ENCODE results near the gene GXYLT2. TPM values are rescaled to one million over a fixed set of nuclear protein-coding genes. Genes with fewer than 3 reads are reported as not detected.

GXYLT2 gene
- total and polyA plus RNA-seq, 10 of the 15 experiments (the other 5 are each of a cell fraction or from before 2014, with no cell fraction given): 0.27 to 2.6 (median 0.78) TPM

- no peaks in the 10 kb centered on the region for H3K27me3 ChIP-seq (replicated peaks in 1 of 2; ENCODE audit: control insufficient read depth in 2 of 2, insufficient read depth in 2 of 2, low read length in 1 of 2)
- intact Hi-C loops (cut with micrococcal nuclease; ENCODE audit: unreplicated experiment) (no loop called here), in situ Hi-C loops (cut with MboI) (no loop called here)
- BruUV-seq (replicated peaks): no TSS peak
- H3K4me1 ChIP-seq (ENCODE audit: control insufficient read depth, insufficient read depth, low read length): peaks cover 3% of the 10 kb centered on the region
- 86% methylated on average over 5 of the region's 5 CpGs for WGBS (ENCODE audit: insufficient coverage, insufficient replicate concordance, low lambda C conversion rate, missing lambda C conversion rate)
- ChIA-PET SMC1A (ENCODE audit: uncharacterized antibody, unreplicated experiment) (interaction anchor here (0.7 to 1.2 kb wide), 3 partner anchors 22 to 199 kb away, joined by 3 read pairs; partner anchors contain the start of gene PPP4R2), RAD21 (ENCODE audit: unreplicated experiment) (no interaction called here), POLR2A (interaction anchor here (0.6 kb wide), 1 partner anchor 117 kb away, joined by 3 read pairs; no protein-coding TSS in a partner anchor), CTCF (interaction anchor here (1.2 kb wide), 1 partner anchor 37 kb away, joined by 4 read pairs; no protein-coding TSS in a partner anchor)
- no peak overlapping the region for H3K4me2 ChIP-seq (ENCODE audit: control insufficient read depth, insufficient read depth)
- no peak overlapping the region for H3K4me3 ChIP-seq
- H3K27ac ChIP-seq (ENCODE audit: control insufficient read depth, insufficient read depth): no peak overlapping the region
- no peak overlapping the region for H3K9ac ChIP-seq (ENCODE audit: control insufficient read depth, insufficient read depth, low read length)
- peaks cover 2 to 10% of the 10 kb centered on the region in 2 experiments; a peak in 2 of 4 replicates for H3K36me3 ChIP-seq (ENCODE audit: control insufficient read depth in 2 of 2, insufficient read depth in 2 of 2, low read length in 1 of 2)
- no peaks in the 10 kb centered on the region; the same call in 2 of the 3 replicates for H3K9me3 ChIP-seq (replicated peaks; ENCODE audit: control insufficient read depth, insufficient read depth, low read length)
- H4K20me1 ChIP-seq (ENCODE audit: control insufficient read depth, insufficient read depth): peaks cover 4% of the 10 kb centered on the region; the same call in 1 of the 2 replicates
- no peak for FAIRE-seq
- peaks cover 92% of the 10 kb centered on the region for H3K79me2 ChIP-seq (ENCODE audit: control insufficient read depth, insufficient read depth, low read length)
- no peak overlapping the region for H2AFZ ChIP-seq (ENCODE audit: control insufficient read depth, low read depth, low read length)
- DNase-seq (ENCODE audit: low read depth, low spot score): no peak
- no peak for ATAC-seq
- TF ChIP-seq SIN3A (IDR thresholded peaks at IDR 0.05; ENCODE audit: low read depth, low read length): no peak
- TF ChIP-seq EGR1 (IDR thresholded peaks at IDR 0.05; ENCODE audit: borderline replicate concordance in 1 of 2, low read depth in 2 of 2, low read length in 2 of 2): no peak
- no peak for TF ChIP-seq ZSCAN29 (IDR thresholded peaks at IDR 0.05)
- no peak for TF ChIP-seq GABPA (IDR thresholded peaks at IDR 0.05; ENCODE audit: low read depth)
- no peak for TF ChIP-seq USF2 (IDR thresholded peaks at IDR 0.05; ENCODE audit: borderline replicate concordance, low read depth, low read length)
- no peak for TF ChIP-seq SMAD5 (IDR thresholded peaks at IDR 0.05; ENCODE audit: low read depth)
- TF ChIP-seq FOS (IDR thresholded peaks at IDR 0.05; ENCODE audit: borderline replicate concordance, extremely low read depth, insufficient read length): no peak
- TF ChIP-seq RAD51 (IDR thresholded peaks at IDR 0.05): no peak
- no peak for TF ChIP-seq NFYA (IDR thresholded peaks at IDR 0.05; ENCODE audit: borderline replicate concordance, low read depth, low read length)
- TF ChIP-seq NKRF (conservative IDR thresholded peaks at IDR 0.05): no peak
- TF ChIP-seq ZNF217 (IDR thresholded peaks at IDR 0.05): no peak
- no peak for TF ChIP-seq ZNF687 (IDR thresholded peaks at IDR 0.05)
- no peak for TF ChIP-seq ETV6 (conservative IDR thresholded peaks at IDR 0.05 in 1 of 2, IDR thresholded peaks at IDR 0.05 in 1 of 2; ENCODE audit: borderline replicate concordance in 1 of 2, low read depth in 1 of 2)
- TF ChIP-seq IKZF2 (IDR thresholded peaks at IDR 0.05): no peak
These were observed 131.1 kb downstream of the GXYLT2 start for GRCh38 chr3:73018790-73019441.

Data from GM12878 (cell line).